Gastrocnemius medialis (tissue), 4 donors: ENCODE results near the gene SPAAR. TPM values are rescaled to one million over a fixed set of nuclear protein-coding genes. Genes with fewer than 3 reads are reported as not detected.

Source experiments
- ATAC-seq, 2 donors: fragments of 150-250 bp; one replicate each; pipeline ENCODE4 v1.9.1; 2016
- DNase-seq, 2 donors: peaks; one replicate each; pipeline ENCODE4 v3.0.0-alpha.2; 2019
- H3K27ac ChIP-seq, 4 donors: fragments of 200-600 bp; sonication (generic); 1 replicate in 1 of 4; 2 replicates in 3 of 4; pipeline ENCODE4 v1.5.1; 2016 to 2018; ENCODE audit warnings: mild to moderate bottlenecking in 2 of 4, moderate library complexity in 1 of 4
- H3K27me3 ChIP-seq, 3 donors: fragments of 200-600 bp; sonication (generic) in 2 of 3; 1 replicate in 1 of 3; 2 replicates in 2 of 3; pipeline versions ENCODE4 v1.5.1 to v1.6.0; 2016 to 2019; ENCODE audit warnings: mild to moderate bottlenecking in 1 of 3, moderate library complexity in 1 of 3
- H3K36me3 ChIP-seq, 2 donors: fragments of 200-600 bp; sonication (generic) in 1 of 2; one replicate each; pipeline ENCODE4 v1.5.1; 2017 to 2018
- H3K4me1 ChIP-seq, 2 donors: fragments of 200-600 bp; sonication (generic) in 1 of 2; one replicate each; pipeline ENCODE4 v1.5.1; 2016 to 2017; ENCODE audit warnings: mild to moderate bottlenecking in 2 of 2
- H3K4me3 ChIP-seq, 4 donors: fragments of 200-600 bp; sonication (generic) in 3 of 4; 1 replicate in 1 of 4; 2 replicates in 3 of 4; pipeline ENCODE4 v1.5.1; 2016 to 2019; ENCODE audit warnings: mild to moderate bottlenecking in 2 of 4
- H3K9me3 ChIP-seq, 3 donors: fragments of 200-600 bp; sonication (generic) in 2 of 3; 1 replicate in 1 of 3; 2 replicates in 2 of 3; pipeline ENCODE4 v1.5.1; 2016 to 2019
- CTCF ChIP-seq, 5 experiments: fragments of 450-650 bp in 3 of 5; fragments of 200-600 bp in 2 of 5; sonication (generic) in 2 of 5; IDR thresholded peaks in 4 of 5; conservative IDR thresholded peaks in 1 of 5; 1 replicate in 4 of 5; 2 replicates in 1 of 5; pipeline ENCODE4 v1.5.1; 2016 to 2019; ENCODE audit warnings: antibody characterized with exemption in 5 of 5, mild to moderate bottlenecking in 3 of 5, moderate library complexity in 3 of 5
- POLR2A ChIP-seq, 2 donors: fragments of 450-650 bp; IDR thresholded peaks; one replicate each; pipeline ENCODE4 v1.6.1; 2017; ENCODE audit warnings: antibody characterized with exemption in 2 of 2, mild to moderate bottlenecking in 2 of 2, moderate library complexity in 2 of 2
- in situ Hi-C, 4 donors: fragments of 200-750 bp; cut with MboI; loops; one replicate each; pipeline versions ENCODE4 v1.15.0 to v1.8.0; 2017; ENCODE audit warnings: low sequenced_read_pairs in 4 of 4
- intact Hi-C: fragments of 100-400 bp; cut with DNase I; formaldehyde crosslinking; loops from one replicate; pipeline ENCODE4 v1.15.1; 2023; ENCODE audit warnings: low total_unique reads
- total RNA-seq, 4 donors: library from RNA; depleted of rRNA; stranded (reverse); fragments of >200 nt; gene quantifications; one replicate each; pipeline versions ENCODE4 v1.1.0 to v1.2.3, GENCODE V29; 2016

The SPAAR gene
- total RNA-seq, 4 donors from 2014 or later = 1.3 to 4.4 (median 2.5) TPM

- no peaks in the 10 kb centered on the region for H3K27me3 ChIP-seq
- in situ Hi-C loops (loop anchor here in 1 of 4 donors (10.0 kb wide), 1 partner anchor 117 kb away; no protein-coding TSS in a partner anchor), intact Hi-C loops (no loop called here)
- H3K4me3 ChIP-seq = peak overlapping the region; percentile 24 to 49 (median 42)
- no peak for TF ChIP-seq CTCF (IDR thresholded peaks at IDR 0.05 in 4 of 5, conservative IDR thresholded peaks at IDR 0.05 in 1 of 5)
- TF ChIP-seq POLR2A (IDR thresholded peaks at IDR 0.05) = peak in 1 of 2 donors; percentile 15
- no peaks in the 10 kb centered on the region for H3K9me3 ChIP-seq
- H3K36me3 ChIP-seq = no peaks in the 10 kb centered on the region
- H3K27ac ChIP-seq = peak overlapping the region; percentile 80 to 87 (median 84)
- ATAC-seq (peak; percentile 62 to 66), DNase-seq (peak; percentile 58 to 71)
- peaks cover 50 to 56% of the 10 kb centered on the region in 2 donors for H3K4me1 ChIP-seq
These were observed 1.4 kb upstream of the SPAAR start for GRCh38 chr9:35907711-35908503.

- no peak for ATAC-seq
- peak overlapping the region; percentile 80 to 87 (median 84) for H3K27ac ChIP-seq
- H3K4me1 ChIP-seq = peaks cover 44 to 49% of the 10 kb centered on the region in 2 donors
- in situ Hi-C loops = loop anchor here in 1 of 4 donors (10.0 kb wide), 1 partner anchor 116 kb away; no protein-coding TSS in a partner anchor
- TF ChIP-seq CTCF (IDR thresholded peaks at IDR 0.05 in 4 of 5, conservative IDR thresholded peaks at IDR 0.05 in 1 of 5) (no peak), POLR2A (IDR thresholded peaks at IDR 0.05) (no peak)
- H3K27me3 ChIP-seq = no peaks in the 10 kb centered on the region
- intact Hi-C loops = no loop called here
- DNase-seq = peak in 1 of 2 donors; percentile 37
- no peaks in the 10 kb centered on the region for H3K9me3 ChIP-seq
- H3K36me3 ChIP-seq = no peaks in the 10 kb centered on the region
- peak overlapping the region; percentile 24 to 46 (median 38) for H3K4me3 ChIP-seq
These were observed 675 bp upstream of the SPAAR start for GRCh38 chr9:35908504-35909125.

DNA sequence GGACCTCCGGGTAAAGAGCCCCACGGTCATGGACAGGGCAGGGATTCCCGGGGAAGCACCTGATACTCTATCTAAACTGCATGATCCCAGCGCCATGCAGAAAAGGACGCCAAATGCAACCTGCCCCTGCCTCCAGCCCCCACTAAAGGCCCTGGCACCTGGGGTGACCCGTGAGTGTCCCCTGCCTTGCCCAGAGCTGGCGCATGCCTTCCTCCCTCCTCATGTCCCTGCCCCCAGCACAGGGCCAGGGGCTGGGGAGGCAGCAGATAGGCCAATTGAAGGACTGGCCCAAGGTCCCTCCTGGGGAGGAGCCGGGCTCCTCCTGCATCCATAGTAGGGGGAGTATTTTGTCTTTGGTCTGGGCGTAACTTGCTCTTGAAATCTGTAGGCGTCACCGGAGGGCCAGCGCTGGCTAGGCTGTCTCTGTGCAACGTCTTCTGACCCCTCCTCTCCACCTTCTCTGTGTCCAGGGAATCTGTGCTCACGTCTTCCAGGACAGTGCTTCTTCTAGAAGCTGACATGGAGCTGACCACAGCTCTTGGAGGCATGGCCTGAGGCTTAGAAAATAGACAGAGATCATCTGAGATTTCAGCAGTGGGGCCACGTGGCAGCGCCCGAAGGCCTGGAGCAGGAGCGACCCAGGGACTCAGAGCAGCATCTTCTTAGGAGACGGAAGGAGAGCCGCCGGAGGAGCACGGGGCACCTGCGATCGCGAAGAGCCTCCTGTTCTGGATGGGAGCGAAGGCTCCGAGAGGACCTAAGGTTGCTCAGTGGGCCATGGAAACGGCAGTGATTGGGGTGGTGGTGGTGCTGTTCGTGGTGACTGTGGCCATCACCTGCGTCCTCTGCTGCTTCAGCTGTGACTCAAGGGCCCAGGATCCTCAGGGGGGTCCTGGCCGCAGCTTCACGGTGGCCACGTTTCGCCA, 660 bp downstream of the SPAAR start:
- Histone ChIP-seq H3K9me3 (no peaks in the 10 kb centered on the region), H3K4me3 (peak overlapping the region; percentile 20 to 46 (median 38)), H3K36me3 (no peaks in the 10 kb centered on the region), H3K4me1 (peaks cover 36 to 43% of the 10 kb centered on the region in 2 donors), H3K27ac (peak overlapping the region; percentile 80 to 87 (median 84)), H3K27me3 (no peaks in the 10 kb centered on the region)
- DNase-seq (peak in 1 of 2 donors; percentile 54), ATAC-seq (no peak)
- intact Hi-C loops = no loop called here
- TF ChIP-seq POLR2A (IDR thresholded peaks at IDR 0.05) (no peak), CTCF (IDR thresholded peaks at IDR 0.05 in 4 of 5, conservative IDR thresholded peaks at IDR 0.05 in 1 of 5) (no peak)
- in situ Hi-C loops = loop anchor here in 1 of 4 donors (10.0 kb wide), 1 partner anchor 115 kb away; no protein-coding TSS in a partner anchor

DNA sequence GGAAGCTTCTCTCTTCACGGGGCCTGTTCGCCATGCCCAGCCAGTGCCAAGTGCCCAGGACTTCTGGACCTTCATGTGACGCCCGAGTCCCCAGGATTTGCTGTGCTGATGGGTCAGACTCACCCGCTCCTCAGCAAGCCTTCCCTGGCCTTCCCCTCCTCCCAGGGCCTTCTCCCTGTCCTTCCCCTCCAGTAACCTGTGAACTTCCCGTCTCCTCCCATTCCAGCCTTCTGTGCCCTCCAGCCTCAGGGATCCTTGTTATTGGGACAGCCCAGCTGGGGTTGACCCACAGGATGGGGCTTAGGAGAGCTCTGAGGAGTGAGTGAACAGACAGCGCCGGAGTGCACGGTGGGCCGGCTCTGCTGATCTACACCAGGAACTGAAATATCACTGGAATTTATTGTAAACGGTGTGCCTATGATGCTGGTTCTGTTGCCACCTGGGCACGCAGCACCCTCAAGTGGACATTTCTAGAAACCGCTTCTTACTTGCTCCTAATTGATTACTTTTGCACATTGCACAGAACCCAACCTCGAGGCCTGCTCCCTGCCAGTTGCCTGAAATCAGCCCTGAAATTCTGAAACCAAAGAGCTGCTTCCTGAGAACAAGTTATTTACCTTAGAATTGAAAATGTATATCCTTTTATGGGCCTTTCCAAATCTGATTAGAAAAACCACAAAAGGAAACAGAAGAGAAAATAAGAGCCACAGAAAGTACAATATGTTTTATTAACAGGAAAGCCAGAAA, 1.5 kb downstream of the SPAAR start:
- peak in 3 of 5 experiments; percentile 5 to 42 (median 32) for TF ChIP-seq CTCF (IDR thresholded peaks at IDR 0.05 in 4 of 5, conservative IDR thresholded peaks at IDR 0.05 in 1 of 5)
- no peak for TF ChIP-seq POLR2A (IDR thresholded peaks at IDR 0.05)
- Histone ChIP-seq H3K4me3 (peak overlapping the region; percentile 20 to 46 (median 38)), H3K36me3 (no peaks in the 10 kb centered on the region), H3K27me3 (no peaks in the 10 kb centered on the region), H3K9me3 (no peaks in the 10 kb centered on the region), H3K27ac (peak overlapping the region; percentile 80 to 87 (median 84)), H3K4me1 (peaks cover 30 to 35% of the 10 kb centered on the region in 2 donors)
- no peak for ATAC-seq
- in situ Hi-C loops (no loop called here), intact Hi-C loops (no loop called here)
- no peak for DNase-seq
